ENCODE data around the gene PPP2R5C. TPM values are rescaled to one million over a fixed set of nuclear protein-coding genes. Genes with fewer than 3 reads are reported as not detected.

The PPP2R5C gene
- total and polyA plus RNA-seq, 2 of the 8 experiments (the other 6 are each of a cell fraction or from before 2014, with no cell fraction given), result 49.6 to 95.9 TPM

GRCh38 chr14:101875727-101876554 lies 114.4 kb downstream of the PPP2R5C start:
- Histone ChIP-seq H2BK20ac (ENCODE audit: low read length) (no peak overlapping the region), H3K56ac (replicated peaks; ENCODE audit: insufficient read length, low read depth, low read length) (no peak overlapping the region), H4K91ac (replicated peaks; ENCODE audit: insufficient read length, low read length) (no peak overlapping the region), H4K5ac (ENCODE audit: insufficient read length, low read depth, low read length) (no peak overlapping the region), H3K36me3 (ENCODE audit: control insufficient read depth in 2 of 4, insufficient read depth in 4 of 4, low read length in 3 of 4) (no peaks in the 10 kb centered on the region; a peak in 1 of 8 replicates), H2BK5ac (ENCODE audit: low read depth, low read length) (no peak overlapping the region), H3K27me3 (replicated peaks in 1 of 4; ENCODE audit: control insufficient read depth in 3 of 4, extremely low read depth in 1 of 4, insufficient read depth in 3 of 4, low read length in 3 of 4) (no peaks in the 10 kb centered on the region), H3K9ac (replicated peaks in 1 of 4; ENCODE audit: extremely low read depth in 1 of 4, low read depth in 3 of 4, low read length in 3 of 4) (no peak overlapping the region), H3K4ac (replicated peaks; ENCODE audit: insufficient read length, low read depth, low read length) (no peak overlapping the region), H4K20me1 (replicated peaks in 1 of 2; ENCODE audit: control insufficient read depth in 1 of 2, insufficient read depth in 2 of 2, low read length in 2 of 2) (peaks cover 3 to 6% of the 10 kb centered on the region in 2 experiments), H2AFZ (ENCODE audit: low read length) (no peak overlapping the region), H3K4me2 (ENCODE audit: insufficient read depth in 1 of 2, low read depth in 2 of 2, low read length in 2 of 2) (no peak overlapping the region), H3K4me1 (replicated peaks in 1 of 4; ENCODE audit: control insufficient read depth in 3 of 4, insufficient read depth in 4 of 4, low read length in 3 of 4) (no peaks in the 10 kb centered on the region), H4K8ac (ENCODE audit: extremely low read depth, insufficient read depth, low read length) (no peak overlapping the region), H3K9me3 (ENCODE audit: insufficient read depth in 2 of 2, low read depth in 1 of 2, low read length in 1 of 2) (no peaks in the 10 kb centered on the region), H3K79me2 (ENCODE audit: control insufficient read depth in 1 of 2, insufficient read depth in 2 of 2, low read length in 2 of 2) (peaks cover 0 to 10% of the 10 kb centered on the region in 2 experiments; a peak in 2 of 4 replicates), H2BK12ac (ENCODE audit: low read depth, low read length) (no peak overlapping the region), H3K4me3 (ENCODE audit: extremely low read depth in 1 of 4, insufficient read depth in 2 of 4, low read depth in 3 of 4, low read length in 4 of 4) (no peak overlapping the region), H3K23me2 (ENCODE audit: low read depth, low read length) (no peaks in the 10 kb centered on the region), H3K27ac (ENCODE audit: low read depth, low read length) (no peak overlapping the region), H3K79me1 (ENCODE audit: low read depth, low read length) (peaks cover 2% of the 10 kb centered on the region; the same call in 1 of the 2 replicates), H2AK5ac (ENCODE audit: low read depth, low read length) (no peak overlapping the region), H2BK15ac (ENCODE audit: low read length) (no peak overlapping the region), H3K14ac (ENCODE audit: insufficient read length) (no peak overlapping the region), H3K23ac (ENCODE audit: insufficient read length) (no peak overlapping the region), H2BK120ac (replicated peaks; ENCODE audit: low read depth, low read length) (no peak overlapping the region), H3K18ac (ENCODE audit: extremely low read depth, low read length) (no peak overlapping the region)
- WGBS, 2 experiments (ENCODE audit: extremely low coverage in 1 of 2, insufficient coverage in 1 of 2, insufficient read length in 1 of 2, insufficient replicate concordance in 2 of 2, low coverage in 1 of 2, low lambda C conversion rate in 2 of 2, missing lambda C conversion rate in 1 of 2), result 87% methylated on average over 8 of the region's 8 CpGs; no CpG with 5 or more reads in 1 of the 2 experiments
- ChIA-PET POLR2A (ENCODE audit: partially characterized antibody) (no interaction called here), CTCF (ENCODE audit: partially characterized antibody) (interaction anchor here (0.7 to 1.1 kb wide), 4 partner anchors 26 to 175 kb away, joined by 3 to 4 read pairs (median 3); no protein-coding TSS in a partner anchor)
- no peak for TF ChIP-seq BCL11A (IDR thresholded peaks at IDR 0.05; ENCODE audit: low read depth in 2 of 2, low read length in 2 of 2)
- no peak for TF ChIP-seq TEAD4 (IDR thresholded peaks at IDR 0.05; ENCODE audit: low read depth, low read length)
- TF ChIP-seq ZNF274 (IDR thresholded peaks at IDR 0.05; ENCODE audit: borderline replicate concordance, extremely low read depth, low read length), result no peak
- TF ChIP-seq RAD21 (IDR thresholded peaks at IDR 0.05 in 1 of 2, conservative IDR thresholded peaks at IDR 0.05 in 1 of 2; ENCODE audit: low read depth in 2 of 2, low read length in 2 of 2), result no peak
- DNase-seq (ENCODE audit: low read depth in 1 of 2, low spot score in 2 of 2) (no peak), FAIRE-seq (no peak)
